ENCODE results near the gene DIDO1. TPM values are rescaled to one million over a fixed set of nuclear protein-coding genes. Genes with fewer than 3 reads are reported as not detected.
A peak's percentile ranks its signal among the peaks of the same experiment; 100 is the strongest.

DIDO1 gene
- total and polyA plus RNA-seq, 2 of the 4 experiments (the other 2 are of a cell fraction): 21.8 to 28.1 TPM

GRCh38 chr20:62831361-62831788 lies 94.9 kb downstream of the DIDO1 start:
- H3K27me3 ChIP-seq (ENCODE audit: control insufficient read depth, insufficient read depth, low read length): no peaks in the 10 kb centered on the region; the same call in 1 of the 2 replicates
- no peak overlapping the region for H3K18ac ChIP-seq (ENCODE audit: low read depth, low read length)
- ChIA-PET CTCF (no interaction called here), POLR2A (ENCODE audit: unreplicated experiment) (no interaction called here)
- in situ Hi-C loops (cut with MboI; ENCODE audit: low sequenced_read_pairs): no loop called here
- H2AK5ac ChIP-seq (ENCODE audit: low read depth, low read length): no peak overlapping the region
- intact Hi-C loops (cut with micrococcal nuclease): no loop called here
- H3K79me1 ChIP-seq (ENCODE audit: low read depth in 1 of 2, low read length in 2 of 2): no peaks in the 10 kb centered on the region
- H3K14ac ChIP-seq (replicated peaks; ENCODE audit: low read depth, low read length): no peak overlapping the region
- no peak overlapping the region for H3K27ac ChIP-seq (ENCODE audit: insufficient read depth, low read length)
- no peak for TF ChIP-seq NFE2L2 (IDR thresholded peaks at IDR 0.05; ENCODE audit: low read depth, low read length)
- no peak for TF ChIP-seq CHD1 (IDR thresholded peaks at IDR 0.05; ENCODE audit: low read depth, low read length)
- no peak for TF ChIP-seq RCOR1 (IDR thresholded peaks at IDR 0.05; ENCODE audit: insufficient replicate concordance, low read length)
- TF ChIP-seq MAZ (IDR thresholded peaks at IDR 0.05; ENCODE audit: borderline replicate concordance, low read depth, low read length): no peak
- peak overlapping the region; percentile 5 for H2AK9ac ChIP-seq (replicated peaks; ENCODE audit: low read depth, low read length, poor library complexity)
- no CpG with 5 or more reads among the region's 10 CpGs for WGBS, 2 experiments (ENCODE audit: extremely low coverage in 2 of 2, insufficient read length in 1 of 2)
- H3K4me1 ChIP-seq (ENCODE audit: control insufficient read depth, insufficient read depth, low read length): peaks cover 3% of the 10 kb centered on the region; the same call in 1 of the 2 replicates
- H3K4ac ChIP-seq (ENCODE audit: low read depth, low read length): no peak overlapping the region
- no peaks in the 10 kb centered on the region for H3K36me3 ChIP-seq (ENCODE audit: control insufficient read depth, insufficient read depth, low read length)
- no peak overlapping the region for H4K91ac ChIP-seq (ENCODE audit: insufficient read depth, low read depth, low read length)
- H2BK15ac ChIP-seq (ENCODE audit: low read depth, low read length): no peak overlapping the region
- no peak overlapping the region for H2BK20ac ChIP-seq (ENCODE audit: low read depth, low read length)
- H3K9me1 ChIP-seq (ENCODE audit: insufficient read depth, low read length): no peaks in the 10 kb centered on the region; the same call in 1 of the 2 replicates
- no peak overlapping the region for H2BK120ac ChIP-seq (ENCODE audit: low read depth, low read length)
- no peaks in the 10 kb centered on the region for H4K20me1 ChIP-seq (ENCODE audit: insufficient read depth, low read length)
- no peak overlapping the region for H3K56ac ChIP-seq (ENCODE audit: extremely low read depth, insufficient read depth, low read length)
- H3K4me2 ChIP-seq (ENCODE audit: low read depth, low read length): no peak overlapping the region
- H3K4me3 ChIP-seq (ENCODE audit: insufficient read depth, low read depth, low read length): no peak overlapping the region
- H3K23ac ChIP-seq (ENCODE audit: low read depth, low read length): no peak overlapping the region
- H4K5ac ChIP-seq (ENCODE audit: low read depth, low read length): no peak overlapping the region
- no peak overlapping the region for H4K8ac ChIP-seq (ENCODE audit: low read depth in 2 of 2, low read length in 2 of 2)
- no peak overlapping the region for H3K9ac ChIP-seq (ENCODE audit: low read depth, low read length)
- no peak overlapping the region for H2AFZ ChIP-seq (replicated peaks; ENCODE audit: low read length, poor library complexity)
- no peak for DNase-seq
- dilution Hi-C loops (cut with HindIII; ENCODE audit: low sequenced_read_pairs, unreplicated experiment): no loop called here
- peak; percentile 18 for ATAC-seq (ENCODE audit: low read depth)
- no peak overlapping the region for H2BK5ac ChIP-seq (ENCODE audit: low read depth, low read length, poor library complexity, severe bottlenecking)
- no peaks in the 10 kb centered on the region for H3K9me3 ChIP-seq (ENCODE audit: control insufficient read depth, insufficient read depth, low read length)
- no TSS peak for BruUV-seq (replicated peaks)

Measured in IMR-90 (cell line).